22Rv1 (cell line): ENCODE data around the gene MAP1B.
"Not testable (repeated sequence)": the region's sequence is repeated elsewhere in the genome, so short reads cannot be mapped to it uniquely, and the experiment has no call there.

ENCODE experiments used
- ZFX ChIP-seq: fragments of 450-650 bp; IDR thresholded peaks from 2 replicates; pipeline ENCODE4 v1.6.1; 2017; ENCODE audit warnings: antibody characterized with exemption, borderline replicate concordance
- TF ChIP-seq, protein P1 (sequence below): fragments of 450-650 bp; IDR thresholded peaks from 2 replicates; pipeline ENCODE4 v1.5.1; 2017; ENCODE audit warnings: mild to moderate bottlenecking

DNA sequence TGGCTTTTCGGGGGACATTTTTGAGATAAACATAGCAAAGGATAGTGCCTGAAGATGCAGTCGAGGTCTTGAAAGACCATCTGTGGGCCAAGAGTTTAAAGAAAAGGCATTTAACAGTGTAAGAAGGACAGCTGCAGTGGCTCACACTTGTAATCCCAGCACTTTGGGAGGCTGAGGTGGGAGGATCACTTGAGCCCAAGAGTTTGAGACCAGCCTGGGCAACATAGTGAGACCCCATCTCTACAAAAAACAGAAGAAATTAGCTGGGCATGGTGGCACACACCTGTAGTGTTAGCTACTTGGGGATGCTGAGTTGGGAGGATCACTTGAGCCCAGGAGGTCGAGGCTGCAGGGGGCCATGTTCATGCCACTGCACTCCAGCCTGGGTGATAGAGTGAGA is 63.9 kb downstream of the MAP1B start:
- TF ChIP-seq, protein P1, sequence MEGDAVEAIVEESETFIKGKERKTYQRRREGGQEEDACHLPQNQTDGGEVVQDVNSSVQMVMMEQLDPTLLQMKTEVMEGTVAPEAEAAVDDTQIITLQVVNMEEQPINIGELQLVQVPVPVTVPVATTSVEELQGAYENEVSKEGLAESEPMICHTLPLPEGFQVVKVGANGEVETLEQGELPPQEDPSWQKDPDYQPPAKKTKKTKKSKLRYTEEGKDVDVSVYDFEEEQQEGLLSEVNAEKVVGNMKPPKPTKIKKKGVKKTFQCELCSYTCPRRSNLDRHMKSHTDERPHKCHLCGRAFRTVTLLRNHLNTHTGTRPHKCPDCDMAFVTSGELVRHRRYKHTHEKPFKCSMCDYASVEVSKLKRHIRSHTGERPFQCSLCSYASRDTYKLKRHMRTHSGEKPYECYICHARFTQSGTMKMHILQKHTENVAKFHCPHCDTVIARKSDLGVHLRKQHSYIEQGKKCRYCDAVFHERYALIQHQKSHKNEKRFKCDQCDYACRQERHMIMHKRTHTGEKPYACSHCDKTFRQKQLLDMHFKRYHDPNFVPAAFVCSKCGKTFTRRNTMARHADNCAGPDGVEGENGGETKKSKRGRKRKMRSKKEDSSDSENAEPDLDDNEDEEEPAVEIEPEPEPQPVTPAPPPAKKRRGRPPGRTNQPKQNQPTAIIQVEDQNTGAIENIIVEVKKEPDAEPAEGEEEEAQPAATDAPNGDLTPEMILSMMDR: not testable (repeated sequence)
- TF ChIP-seq ZFX: not testable (repeated sequence)
